Suprapubic skin (tissue), 4 donors: Measurements from ENCODE around the gene DAAM1.

Experiments
- CTCF ChIP-seq, 2 donors: fragments of 200-600 bp in 1 of 2; fragments of 450-650 bp in 1 of 2; sonication (generic) in 1 of 2; IDR thresholded peaks; one replicate each; pipeline ENCODE4 v1.5.1; 2016 to 2019; ENCODE audit warnings: antibody characterized with exemption in 2 of 2, mild to moderate bottlenecking in 1 of 2, moderate library complexity in 1 of 2
- EP300 ChIP-seq: sonication (generic); formaldehyde crosslinking; IDR thresholded peaks from one replicate; pipeline ENCODE4 v1.6.1; 2017; ENCODE audit warnings: antibody characterized with exemption
- POLR2A ChIP-seq, 2 donors: fragments of 450-650 bp; IDR thresholded peaks; one replicate each; pipeline ENCODE4 v1.6.1; 2017; ENCODE audit warnings: antibody characterized with exemption in 2 of 2, mild to moderate bottlenecking in 2 of 2, moderate library complexity in 2 of 2
- POLR2AphosphoS5 ChIP-seq, 3 donors: sonication (generic); formaldehyde crosslinking; IDR thresholded peaks; one replicate each; pipeline ENCODE4 v1.6.1; 2017; ENCODE audit warnings: antibody characterized with exemption in 3 of 3

GRCh38 chr14:59277659-59278058, 89.2 kb downstream of the DAAM1 start:
- TF ChIP-seq CTCF (IDR thresholded peaks at IDR 0.05) (no peak), POLR2A (IDR thresholded peaks at IDR 0.05) (no peak), EP300 (no peak), POLR2AphosphoS5 (IDR thresholded peaks at IDR 0.05) (no peak)
